ENCODE data around the gene NUP210L. TPM values are rescaled to one million over a fixed set of nuclear protein-coding genes. Genes with fewer than 3 reads are reported as not detected.
A peak's percentile ranks its signal among the peaks of the same experiment; 100 is the strongest.

NUP210L gene
- total and polyA plus RNA-seq, 2 of the 13 experiments (the other 11 are each of a cell fraction or from before 2014, with no cell fraction given), result not detected

- TF ChIP-seq, protein P1, sequence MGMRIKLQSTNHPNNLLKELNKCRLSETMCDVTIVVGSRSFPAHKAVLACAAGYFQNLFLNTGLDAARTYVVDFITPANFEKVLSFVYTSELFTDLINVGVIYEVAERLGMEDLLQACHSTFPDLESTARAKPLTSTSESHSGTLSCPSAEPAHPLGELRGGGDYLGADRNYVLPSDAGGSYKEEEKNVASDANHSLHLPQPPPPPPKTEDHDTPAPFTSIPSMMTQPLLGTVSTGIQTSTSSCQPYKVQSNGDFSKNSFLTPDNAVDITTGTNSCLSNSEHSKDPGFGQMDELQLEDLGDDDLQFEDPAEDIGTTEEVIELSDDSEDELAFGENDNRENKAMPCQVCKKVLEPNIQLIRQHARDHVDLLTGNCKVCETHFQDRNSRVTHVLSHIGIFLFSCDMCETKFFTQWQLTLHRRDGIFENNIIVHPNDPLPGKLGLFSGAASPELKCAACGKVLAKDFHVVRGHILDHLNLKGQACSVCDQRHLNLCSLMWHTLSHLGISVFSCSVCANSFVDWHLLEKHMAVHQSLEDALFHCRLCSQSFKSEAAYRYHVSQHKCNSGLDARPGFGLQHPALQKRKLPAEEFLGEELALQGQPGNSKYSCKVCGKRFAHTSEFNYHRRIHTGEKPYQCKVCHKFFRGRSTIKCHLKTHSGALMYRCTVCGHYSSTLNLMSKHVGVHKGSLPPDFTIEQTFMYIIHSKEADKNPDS (CRISPR knock-in tag; IDR thresholded peaks at IDR 0.05), result no peak
- TF ChIP-seq ZNF747 (CRISPR knock-in tag; IDR thresholded peaks at IDR 0.05; ENCODE audit: borderline replicate concordance) (peak; percentile 66), ZNF672 (CRISPR knock-in tag; IDR thresholded peaks at IDR 0.05) (no peak), TRAFD1 (CRISPR knock-in tag; IDR thresholded peaks at IDR 0.05; ENCODE audit: borderline replicate concordance) (no peak), RNF2 (conservative IDR thresholded peaks at IDR 0.05; ENCODE audit: low read depth) (peak; percentile 88), DPF2 (CRISPR knock-in tag; IDR thresholded peaks at IDR 0.05; ENCODE audit: borderline replicate concordance, low read depth) (no peak), SPEN (CRISPR knock-in tag; IDR thresholded peaks at IDR 0.05; ENCODE audit: low read depth) (peak; percentile 65), SOX13 (IDR thresholded peaks at IDR 0.05) (no peak), SOX13 (CRISPR knock-in tag; conservative IDR thresholded peaks at IDR 0.05 in 1 of 2, IDR thresholded peaks at IDR 0.05 in 1 of 2) (no peak), TAF15 (IDR thresholded peaks at IDR 0.05; ENCODE audit: low read depth, low read length, poor library complexity, severe bottlenecking) (no peak), TCF12 (IDR thresholded peaks at IDR 0.05) (no peak), TCF12 (CRISPR knock-in tag; IDR thresholded peaks at IDR 0.05) (peak; percentile 77; the same call in 1 of the 2 replicates), ATF1 (CRISPR knock-in tag; IDR thresholded peaks at IDR 0.05) (no peak), SMAD3 (CRISPR knock-in tag; IDR thresholded peaks at IDR 0.05) (0 out of 2 replicates have a peak, but pooled peaks have one; percentile 54), ZNF142 (CRISPR knock-in tag; IDR thresholded peaks at IDR 0.05) (no peak; the same call in 1 of the 2 replicates)
- TF ChIP-seq, protein P2, sequence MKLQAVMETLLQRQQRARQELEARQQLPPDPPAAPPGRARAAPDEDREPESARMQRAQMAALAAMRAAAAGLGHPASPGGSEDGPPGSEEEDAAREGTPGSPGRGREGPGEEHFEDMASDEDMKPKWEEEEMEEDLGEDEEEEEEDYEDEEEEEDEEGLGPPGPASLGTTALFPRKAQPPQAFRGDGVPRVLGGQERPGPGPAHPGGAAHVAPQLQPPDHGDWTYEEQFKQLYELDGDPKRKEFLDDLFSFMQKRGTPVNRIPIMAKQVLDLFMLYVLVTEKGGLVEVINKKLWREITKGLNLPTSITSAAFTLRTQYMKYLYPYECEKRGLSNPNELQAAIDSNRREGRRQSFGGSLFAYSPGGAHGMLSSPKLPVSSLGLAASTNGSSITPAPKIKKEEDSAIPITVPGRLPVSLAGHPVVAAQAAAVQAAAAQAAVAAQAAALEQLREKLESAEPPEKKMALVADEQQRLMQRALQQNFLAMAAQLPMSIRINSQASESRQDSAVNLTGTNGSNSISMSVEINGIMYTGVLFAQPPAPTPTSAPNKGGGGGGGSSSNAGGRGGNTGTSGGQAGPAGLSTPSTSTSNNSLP (IDR thresholded peaks at IDR 0.05; ENCODE audit: low read depth, low read length), result no peak
Measured at GRCh38 chr1:153977250-153978240, 177.3 kb downstream of the NUP210L start, which contains the start of gene JTB (continued).

Measured in HepG2 (cell line).